Measurements from ENCODE around the gene GRM2.

DNA sequence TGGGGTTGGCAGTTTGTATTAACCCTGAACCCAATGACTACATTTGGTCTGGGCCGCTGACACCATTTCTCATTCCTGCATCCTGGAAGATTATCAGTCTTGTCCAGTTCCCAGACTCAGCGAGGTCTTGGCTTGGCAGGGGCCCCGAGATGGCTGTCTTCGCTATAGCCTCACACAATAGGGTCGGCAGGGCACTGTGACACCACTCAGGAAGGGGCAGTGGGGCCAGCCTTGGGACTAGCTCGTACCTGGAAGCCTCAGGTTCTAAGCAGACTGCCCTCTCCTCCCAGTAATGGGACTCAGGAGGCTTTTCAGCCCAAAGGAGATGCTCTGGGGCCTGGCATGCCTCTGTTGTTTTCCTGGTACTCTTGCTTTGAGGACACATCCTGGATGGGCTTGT, 26.7 kb upstream of the GRM2 start:
- TF ChIP-seq, protein P1, sequence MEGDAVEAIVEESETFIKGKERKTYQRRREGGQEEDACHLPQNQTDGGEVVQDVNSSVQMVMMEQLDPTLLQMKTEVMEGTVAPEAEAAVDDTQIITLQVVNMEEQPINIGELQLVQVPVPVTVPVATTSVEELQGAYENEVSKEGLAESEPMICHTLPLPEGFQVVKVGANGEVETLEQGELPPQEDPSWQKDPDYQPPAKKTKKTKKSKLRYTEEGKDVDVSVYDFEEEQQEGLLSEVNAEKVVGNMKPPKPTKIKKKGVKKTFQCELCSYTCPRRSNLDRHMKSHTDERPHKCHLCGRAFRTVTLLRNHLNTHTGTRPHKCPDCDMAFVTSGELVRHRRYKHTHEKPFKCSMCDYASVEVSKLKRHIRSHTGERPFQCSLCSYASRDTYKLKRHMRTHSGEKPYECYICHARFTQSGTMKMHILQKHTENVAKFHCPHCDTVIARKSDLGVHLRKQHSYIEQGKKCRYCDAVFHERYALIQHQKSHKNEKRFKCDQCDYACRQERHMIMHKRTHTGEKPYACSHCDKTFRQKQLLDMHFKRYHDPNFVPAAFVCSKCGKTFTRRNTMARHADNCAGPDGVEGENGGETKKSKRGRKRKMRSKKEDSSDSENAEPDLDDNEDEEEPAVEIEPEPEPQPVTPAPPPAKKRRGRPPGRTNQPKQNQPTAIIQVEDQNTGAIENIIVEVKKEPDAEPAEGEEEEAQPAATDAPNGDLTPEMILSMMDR (IDR thresholded peaks at IDR 0.05; ENCODE audit: low read length), result no peak
- TF ChIP-seq EZH2 (optimal IDR thresholded peaks at IDR 0.05; ENCODE audit: low read depth, low read length) (no peak), EZH2phosphoT487 (IDR thresholded peaks at IDR 0.05; ENCODE audit: low read length) (no peak)

All from MM.1S (cell line).